Loucy (cell line): ENCODE results near the gene LONRF3.

Experiments used
- H2AFZ ChIP-seq: fragments of 200-600 bp; sonication (generic); 2 replicates; pipeline ENCODE4 v1.6.0; 2016; ENCODE audit warnings: antibody characterized with exemption, mild to moderate bottlenecking, low read length, moderate library complexity
- H3F3A ChIP-seq: fragments of 200-600 bp; 2 replicates; pipeline ENCODE4 v1.6.0; 2016; ENCODE audit warnings: antibody characterized with exemption, low read depth, mild to moderate bottlenecking
- H3K27me3 ChIP-seq: fragments of 200-600 bp; sonication (generic); 2 replicates; pipeline ENCODE4 v1.6.1; 2014; ENCODE audit warnings: low read length, mild to moderate bottlenecking; ENCODE audit not compliant: insufficient read depth, poor library complexity, severe bottlenecking
- H3K36me3 ChIP-seq: fragments of 200-600 bp; sonication (generic); 2 replicates; pipeline ENCODE4 v1.6.1; 2016; ENCODE audit warnings: low read length; ENCODE audit not compliant: insufficient read depth
- H3K4me1 ChIP-seq: fragments of 200-600 bp; sonication (generic); 2 replicates; pipeline ENCODE4 v1.5.1; 2014; ENCODE audit warnings: low read length, mild to moderate bottlenecking; ENCODE audit not compliant: insufficient read depth, poor library complexity, severe bottlenecking
- H3K4me2 ChIP-seq: fragments of 200-600 bp; sonication (generic); 2 replicates; pipeline ENCODE4 v1.6.0; 2014; ENCODE audit warnings: antibody characterized with exemption, low read length, low read depth, mild to moderate bottlenecking; ENCODE audit not compliant: poor library complexity, severe bottlenecking
- H3K4me3 ChIP-seq: fragments of 200-600 bp; sonication (generic); 2 replicates; pipeline ENCODE4 v1.5.1; 2014; ENCODE audit warnings: low read length, mild to moderate bottlenecking, mixed read lengths; ENCODE audit not compliant: poor library complexity, severe bottlenecking
- H3K79me2 ChIP-seq: fragments of 200-600 bp; sonication (generic); 2 replicates; pipeline ENCODE4 v1.6.1; 2014; ENCODE audit warnings: low read length; ENCODE audit not compliant: insufficient read depth
- H3K9ac ChIP-seq: fragments of 200-600 bp; sonication (generic); 2 replicates; pipeline ENCODE4 v1.6.0; 2014; ENCODE audit warnings: mild to moderate bottlenecking, low read depth, low read length, moderate library complexity; ENCODE audit not compliant: poor library complexity, severe bottlenecking
- H3K9me2 ChIP-seq: fragments of 200-600 bp; sonication (generic); replicated peaks from 2 replicates; pipeline ENCODE4 v1.6.1; 2016; ENCODE audit warnings: low read depth, low read length, mixed read lengths
- H3K9me3 ChIP-seq: fragments of 200-600 bp; sonication (generic); 2 replicates; pipeline ENCODE4 v1.6.1; 2014; ENCODE audit warnings: mild to moderate bottlenecking, antibody characterized with exemption, low read length, low read depth; ENCODE audit not compliant: insufficient read depth
- H4K20me1 ChIP-seq: fragments of 200-600 bp; sonication (generic); 2 replicates; pipeline ENCODE4 v1.6.0; 2014; ENCODE audit warnings: antibody characterized with exemption, low read length, mild to moderate bottlenecking; ENCODE audit not compliant: insufficient read depth, poor library complexity, severe bottlenecking
- EZH2phosphoT487 ChIP-seq: fragments of 200-600 bp; IDR thresholded peaks from 2 replicates; pipeline ENCODE4 v1.6.1; 2018; ENCODE audit warnings: antibody characterized with exemption, mild to moderate bottlenecking, moderate library complexity, borderline replicate concordance
- TF ChIP-seq, protein P1 (sequence below): fragments of 200-600 bp; sonication (generic); conservative IDR thresholded peaks from 2 replicates; pipeline ENCODE4 v1.5.1; 2014; ENCODE audit warnings: mild to moderate bottlenecking, antibody characterized with exemption, low read length

Gene LONRF3

DNA sequence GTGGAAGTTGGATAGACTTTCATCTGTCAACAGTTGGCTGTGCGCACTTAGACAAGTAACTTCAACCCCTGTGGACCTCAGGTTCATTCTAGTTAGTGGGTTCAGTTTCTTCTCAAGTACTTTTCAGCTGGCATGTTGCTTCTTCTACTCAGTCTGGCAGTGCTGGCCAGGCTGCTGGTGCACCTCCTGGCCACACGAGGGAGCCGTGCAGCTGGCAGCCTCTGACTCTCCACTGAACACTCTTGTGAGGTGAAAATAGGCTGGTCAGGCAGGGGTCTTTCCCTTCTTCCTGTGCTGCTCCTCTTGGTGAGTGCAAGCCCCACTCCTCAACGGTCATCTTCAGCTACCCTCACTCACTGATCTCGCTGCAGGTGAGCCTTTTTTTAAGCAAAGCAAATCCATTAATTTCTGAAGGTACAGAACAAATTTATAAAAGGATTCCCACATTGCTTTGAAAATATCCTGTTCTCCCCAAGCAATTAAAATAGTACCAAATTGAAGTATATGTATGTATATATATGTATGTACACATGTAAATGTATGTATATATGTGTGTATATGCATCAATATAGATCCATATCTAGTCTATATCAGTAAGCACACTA is 30.6 kb downstream of the LONRF3 start:
- Histone ChIP-seq H3K9me3 (no peaks in the 10 kb centered on the region), H3K79me2 (no peaks in the 10 kb centered on the region), H3K9me2 (no peaks in the 10 kb centered on the region), H3K4me3 (peak overlapping the region; percentile 73), H3K4me2 (peak overlapping the region; percentile 66), H3K4me1 (no peaks in the 10 kb centered on the region), H3K9ac (peak overlapping the region; percentile 61), H3K36me3 (no peaks in the 10 kb centered on the region), H2AFZ (peak overlapping the region; percentile 95), H3F3A (no peaks in the 10 kb centered on the region), H4K20me1 (no peaks in the 10 kb centered on the region), H3K27me3 (no peaks in the 10 kb centered on the region)
- TF ChIP-seq EZH2phosphoT487, result no peak
- TF ChIP-seq, protein P1, sequence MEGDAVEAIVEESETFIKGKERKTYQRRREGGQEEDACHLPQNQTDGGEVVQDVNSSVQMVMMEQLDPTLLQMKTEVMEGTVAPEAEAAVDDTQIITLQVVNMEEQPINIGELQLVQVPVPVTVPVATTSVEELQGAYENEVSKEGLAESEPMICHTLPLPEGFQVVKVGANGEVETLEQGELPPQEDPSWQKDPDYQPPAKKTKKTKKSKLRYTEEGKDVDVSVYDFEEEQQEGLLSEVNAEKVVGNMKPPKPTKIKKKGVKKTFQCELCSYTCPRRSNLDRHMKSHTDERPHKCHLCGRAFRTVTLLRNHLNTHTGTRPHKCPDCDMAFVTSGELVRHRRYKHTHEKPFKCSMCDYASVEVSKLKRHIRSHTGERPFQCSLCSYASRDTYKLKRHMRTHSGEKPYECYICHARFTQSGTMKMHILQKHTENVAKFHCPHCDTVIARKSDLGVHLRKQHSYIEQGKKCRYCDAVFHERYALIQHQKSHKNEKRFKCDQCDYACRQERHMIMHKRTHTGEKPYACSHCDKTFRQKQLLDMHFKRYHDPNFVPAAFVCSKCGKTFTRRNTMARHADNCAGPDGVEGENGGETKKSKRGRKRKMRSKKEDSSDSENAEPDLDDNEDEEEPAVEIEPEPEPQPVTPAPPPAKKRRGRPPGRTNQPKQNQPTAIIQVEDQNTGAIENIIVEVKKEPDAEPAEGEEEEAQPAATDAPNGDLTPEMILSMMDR, result peak; percentile 69

DNA sequence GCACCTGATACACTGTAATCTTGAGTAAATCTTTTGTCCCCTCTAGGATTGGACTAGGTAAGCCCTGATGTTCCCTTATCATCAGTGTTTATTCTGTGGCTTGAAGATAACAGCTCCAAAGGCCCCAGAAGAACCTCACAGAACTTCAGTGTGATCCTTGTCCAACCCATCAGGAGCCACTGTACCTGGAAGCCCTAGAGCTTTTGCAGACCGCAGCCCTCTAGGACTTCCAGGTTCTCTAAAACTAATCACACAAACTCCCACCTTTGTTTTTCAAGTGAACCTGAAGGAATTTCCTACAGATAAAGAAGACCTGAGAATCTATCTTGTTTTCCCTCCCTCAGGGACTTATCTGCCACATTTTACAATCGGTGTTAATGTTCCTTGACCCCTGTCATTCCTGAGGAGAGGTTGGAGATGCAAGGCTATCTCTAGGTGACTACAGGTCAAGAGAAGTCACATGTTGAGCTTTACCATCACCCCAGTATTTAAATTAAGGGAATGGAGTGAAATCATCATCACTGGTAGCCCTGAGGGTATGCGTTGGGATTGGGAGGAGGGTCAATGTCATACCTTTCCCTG is 32.9 kb downstream of the LONRF3 start:
- Histone ChIP-seq H3K36me3 (no peaks in the 10 kb centered on the region), H4K20me1 (no peaks in the 10 kb centered on the region), H3K4me1 (no peaks in the 10 kb centered on the region)

DNA sequence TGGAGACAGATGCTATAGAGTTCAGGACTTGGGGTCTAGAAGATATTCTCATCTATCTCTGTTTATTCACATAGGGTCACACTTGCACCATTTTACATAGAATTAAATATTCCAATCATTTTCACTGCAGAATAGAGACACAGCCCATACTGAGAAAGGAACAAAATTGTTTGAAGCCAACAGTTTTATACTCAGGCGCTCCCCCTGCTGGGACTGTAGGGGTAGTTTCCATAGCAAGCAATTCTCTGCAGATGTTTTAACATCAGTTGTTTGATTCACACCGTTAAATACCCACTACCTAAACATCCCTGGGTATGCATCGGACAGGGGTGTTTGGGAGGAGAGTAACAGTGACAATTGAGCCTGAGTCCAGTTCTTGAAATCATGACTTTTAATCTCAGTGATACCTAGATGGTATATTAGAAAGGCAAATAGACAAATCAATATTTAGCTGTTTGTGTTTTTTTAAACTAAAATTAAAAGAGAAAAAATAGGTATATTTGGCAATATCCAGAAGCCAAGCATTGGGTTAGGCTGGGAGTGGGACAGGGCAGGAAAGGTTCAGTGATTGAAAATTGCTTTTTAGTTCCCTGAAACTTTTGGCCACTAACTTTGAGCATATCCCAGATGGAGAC is 33.8 kb downstream of the LONRF3 start:
- no peaks in the 10 kb centered on the region for H3K9me2 ChIP-seq
- TF ChIP-seq, protein P1, result peak; percentile 68
- no peak for TF ChIP-seq EZH2phosphoT487
- no peaks in the 10 kb centered on the region for H3K36me3 ChIP-seq
- H3K79me2 ChIP-seq, result no peaks in the 10 kb centered on the region
- no peaks in the 10 kb centered on the region for H4K20me1 ChIP-seq
- no peak overlapping the region for H3K9ac ChIP-seq
- H3K9me3 ChIP-seq, result no peaks in the 10 kb centered on the region
- no peak overlapping the region for H2AFZ ChIP-seq
- H3K4me2 ChIP-seq, result no peak overlapping the region
- H3K4me1 ChIP-seq, result no peaks in the 10 kb centered on the region
- H3F3A ChIP-seq, result no peaks in the 10 kb centered on the region
- H3K4me3 ChIP-seq, result no peak overlapping the region
- H3K27me3 ChIP-seq, result no peaks in the 10 kb centered on the region

More for the DNA sequence above, 32.9 kb downstream of the LONRF3 start:
- Histone ChIP-seq H3K9ac (no peak overlapping the region), H2AFZ (no peak overlapping the region), H3F3A (no peaks in the 10 kb centered on the region), H3K79me2 (no peaks in the 10 kb centered on the region), H3K9me3 (no peaks in the 10 kb centered on the region), H3K4me3 (no peak overlapping the region), H3K4me2 (no peak overlapping the region), H3K9me2 (no peaks in the 10 kb centered on the region), H3K27me3 (no peaks in the 10 kb centered on the region)
- no peak for TF ChIP-seq EZH2phosphoT487
- TF ChIP-seq, protein P1, result no peak
